Right lobe of liver (tissue), 6 donors: ENCODE measurements around the gene GMDS. TPM values are rescaled to one million over a fixed set of nuclear protein-coding genes. Genes with fewer than 3 reads are reported as not detected.
A peak's percentile ranks its signal among the peaks of the same experiment; 100 is the strongest.

Source experiments
- ATAC-seq, 4 donors: fragments of 200-7000 bp; cut with Tn5 transposase; one replicate each; pipeline ENCODE4 v1.9.1; 2020; ENCODE audit warnings: mild to moderate bottlenecking in 4 of 4, moderate library complexity in 4 of 4
- DNase-seq, 3 donors: peaks; one replicate each; pipeline ENCODE4 v3.0.0-alpha.2; 2020
- H3K27ac ChIP-seq, 3 donors: fragments of 200-600 bp; one replicate each; pipeline ENCODE4 v1.8.0; 2022
- H3K27me3 ChIP-seq, 2 donors: fragments of 200-600 bp; one replicate each; pipeline ENCODE4 v1.8.0; 2022
- H3K36me3 ChIP-seq, 4 donors: fragments of 200-600 bp; sonication (generic) in 1 of 4; one replicate each; pipeline versions ENCODE4 v1.5.1 to v1.8.0; 2017 to 2022; ENCODE audit warnings: control low read depth in 1 of 4
- H3K4me1 ChIP-seq, 4 donors: fragments of 200-600 bp; sonication (generic) in 1 of 4; one replicate each; pipeline versions ENCODE4 v1.5.1 to v1.8.0; 2017 to 2022; ENCODE audit warnings: control low read depth in 1 of 4
- H3K4me3 ChIP-seq, 3 donors: fragments of 200-600 bp; one replicate each; pipeline ENCODE4 v1.8.0; 2022
- H3K9me3 ChIP-seq, 4 donors: fragments of 200-600 bp; sonication (generic) in 1 of 4; one replicate each; pipeline versions ENCODE4 v1.5.1 to v1.8.0; 2017 to 2022; ENCODE audit warnings: control low read depth in 1 of 4
- POLR2A ChIP-seq: fragments of 450-650 bp; IDR thresholded peaks from one replicate; pipeline ENCODE4 v1.6.1; 2017; ENCODE audit warnings: antibody characterized with exemption, mild to moderate bottlenecking
- WGBS: methylation state at CpG from one replicate; pipeline ENCODE4 v1.1.6; 2018; ENCODE audit warnings: low coverage, low lambda C conversion rate; ENCODE audit not compliant: insufficient coverage; ENCODE audit errors: missing lambda C conversion rate; 5-methylcytosine and 5-hydroxymethylcytosine counted together
- intact Hi-C, 2 donors: fragments of 100-400 bp; cut with DNase I; formaldehyde crosslinking; loops; one replicate each; pipeline versions ENCODE4 v1.11.2 to v1.14.1; 2022
- total RNA-seq, 6 experiments: library from RNA; depleted of rRNA in 2 of 6; stranded (reverse); fragments of >200 nt in 2 of 6; fragmentation: NEBNext Ultra II Directional in 3 of 6; extraction: Animal tissue kit (Norgen Biotek cat#: 25700) in 3 of 6; gene quantifications; one replicate each; pipeline versions ENCODE4 v1.1.0 to v1.2.4, GENCODE V29; 2016 to 2023
- TF ChIP-seq, protein P1 (sequence below), 4 donors: fragments of 200-600 bp in 3 of 4; fragments of 450-650 bp in 1 of 4; IDR thresholded peaks; one replicate each; pipeline versions ENCODE4 v1.5.1 to v1.8.0; 2016 to 2022; ENCODE audit warnings: antibody characterized with exemption in 4 of 4, mild to moderate bottlenecking in 2 of 4
- donor health status: DM: no; HTN: yes; CAD: no.
- donor health status: DM: no; HTN: no; CAD: no.
- donor health status: DM: no; HTN: no; CAD: no.
- donor health status: DM: no; HTN: yes; CAD: no.
- donor health status: DM: no; HTN: yes; CAD: no.

Gene GMDS
- total RNA-seq, 6 experiments from 2014 or later: 15.9 to 34.4 (median 23.4) TPM

DNA sequence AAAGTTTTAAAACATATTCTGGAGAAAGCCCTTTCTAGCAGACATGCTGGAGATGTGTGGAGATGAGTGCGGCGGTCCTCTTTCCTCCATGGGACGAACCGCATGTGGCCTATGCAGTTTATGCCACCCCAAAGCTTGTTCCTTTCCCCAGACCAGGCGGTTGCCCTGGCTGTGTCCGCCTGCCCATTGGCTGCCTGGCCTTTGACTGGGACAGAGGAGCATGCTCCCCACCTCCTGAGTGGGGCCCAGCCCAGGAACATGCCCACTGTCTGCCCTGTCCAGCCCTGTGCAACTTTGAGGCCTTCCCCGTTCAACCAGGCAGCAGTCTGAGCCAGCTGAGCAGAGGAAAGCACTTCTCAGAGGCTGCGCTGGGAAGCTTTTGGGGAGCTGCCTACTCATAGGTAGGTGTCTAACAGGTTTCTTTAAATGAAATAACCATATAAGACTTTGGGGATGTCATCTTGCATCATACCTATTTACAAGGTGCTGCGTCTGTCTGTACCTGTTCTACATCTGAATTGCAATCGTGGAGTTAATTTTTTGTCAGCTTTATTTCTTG lies 615.1 kb downstream of the GMDS start:
- 96% methylated on average over 8 of the region's 10 CpGs for WGBS
- peak in 1 of 4 donors; percentile 28 for ATAC-seq
- DNase-seq: no peak
- Histone ChIP-seq H3K9me3 (no peaks in the 10 kb centered on the region), H3K27ac (no peak overlapping the region), H3K27me3 (peaks cover 0 to 12% of the 10 kb centered on the region in 2 donors), H3K4me3 (no peak overlapping the region), H3K36me3 (no peaks in the 10 kb centered on the region), H3K4me1 (peaks cover 0 to 1% (median 0%) of the 10 kb centered on the region in 4 donors)
- intact Hi-C loops: no loop called here
- no peak for TF ChIP-seq POLR2A
- TF ChIP-seq, protein P1, sequence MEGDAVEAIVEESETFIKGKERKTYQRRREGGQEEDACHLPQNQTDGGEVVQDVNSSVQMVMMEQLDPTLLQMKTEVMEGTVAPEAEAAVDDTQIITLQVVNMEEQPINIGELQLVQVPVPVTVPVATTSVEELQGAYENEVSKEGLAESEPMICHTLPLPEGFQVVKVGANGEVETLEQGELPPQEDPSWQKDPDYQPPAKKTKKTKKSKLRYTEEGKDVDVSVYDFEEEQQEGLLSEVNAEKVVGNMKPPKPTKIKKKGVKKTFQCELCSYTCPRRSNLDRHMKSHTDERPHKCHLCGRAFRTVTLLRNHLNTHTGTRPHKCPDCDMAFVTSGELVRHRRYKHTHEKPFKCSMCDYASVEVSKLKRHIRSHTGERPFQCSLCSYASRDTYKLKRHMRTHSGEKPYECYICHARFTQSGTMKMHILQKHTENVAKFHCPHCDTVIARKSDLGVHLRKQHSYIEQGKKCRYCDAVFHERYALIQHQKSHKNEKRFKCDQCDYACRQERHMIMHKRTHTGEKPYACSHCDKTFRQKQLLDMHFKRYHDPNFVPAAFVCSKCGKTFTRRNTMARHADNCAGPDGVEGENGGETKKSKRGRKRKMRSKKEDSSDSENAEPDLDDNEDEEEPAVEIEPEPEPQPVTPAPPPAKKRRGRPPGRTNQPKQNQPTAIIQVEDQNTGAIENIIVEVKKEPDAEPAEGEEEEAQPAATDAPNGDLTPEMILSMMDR (IDR thresholded peaks at IDR 0.05): no peak

DNA sequence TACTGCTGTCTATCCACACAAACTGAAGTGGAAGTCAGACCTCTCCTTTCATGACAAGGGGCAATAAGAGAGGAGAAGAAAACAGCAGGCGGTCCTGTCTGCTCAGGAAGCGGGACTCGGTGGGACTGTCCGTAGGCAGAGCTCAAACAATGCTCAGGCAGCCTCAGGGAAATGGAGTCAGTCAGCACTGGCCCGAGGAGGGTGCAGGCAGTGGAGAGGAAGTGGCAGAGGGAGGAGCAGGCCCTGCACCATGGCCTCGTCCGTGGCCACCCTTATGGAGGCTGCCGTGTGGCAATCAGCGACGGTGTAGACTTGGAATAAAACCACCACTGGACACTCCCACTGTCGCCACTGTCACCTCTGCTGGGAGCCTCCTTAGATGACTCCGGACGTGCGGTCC lies 616.1 kb downstream of the GMDS start:
- H3K27ac ChIP-seq: no peak overlapping the region
- TF ChIP-seq POLR2A: no peak
- TF ChIP-seq, protein P1 (IDR thresholded peaks at IDR 0.05): no peak
- no peaks in the 10 kb centered on the region for H3K36me3 ChIP-seq
- no peak for ATAC-seq
- WGBS: 88% methylated on average over 3 of the region's 14 CpGs
- no peaks in the 10 kb centered on the region for H3K9me3 ChIP-seq
- intact Hi-C loops: no loop called here
- H3K27me3 ChIP-seq: peaks cover 0 to 15% of the 10 kb centered on the region in 2 donors
- H3K4me1 ChIP-seq: peaks cover 0 to 9% (median 0%) of the 10 kb centered on the region in 4 donors
- no peak overlapping the region for H3K4me3 ChIP-seq
- peak in 1 of 3 donors; percentile 51 for DNase-seq

DNA sequence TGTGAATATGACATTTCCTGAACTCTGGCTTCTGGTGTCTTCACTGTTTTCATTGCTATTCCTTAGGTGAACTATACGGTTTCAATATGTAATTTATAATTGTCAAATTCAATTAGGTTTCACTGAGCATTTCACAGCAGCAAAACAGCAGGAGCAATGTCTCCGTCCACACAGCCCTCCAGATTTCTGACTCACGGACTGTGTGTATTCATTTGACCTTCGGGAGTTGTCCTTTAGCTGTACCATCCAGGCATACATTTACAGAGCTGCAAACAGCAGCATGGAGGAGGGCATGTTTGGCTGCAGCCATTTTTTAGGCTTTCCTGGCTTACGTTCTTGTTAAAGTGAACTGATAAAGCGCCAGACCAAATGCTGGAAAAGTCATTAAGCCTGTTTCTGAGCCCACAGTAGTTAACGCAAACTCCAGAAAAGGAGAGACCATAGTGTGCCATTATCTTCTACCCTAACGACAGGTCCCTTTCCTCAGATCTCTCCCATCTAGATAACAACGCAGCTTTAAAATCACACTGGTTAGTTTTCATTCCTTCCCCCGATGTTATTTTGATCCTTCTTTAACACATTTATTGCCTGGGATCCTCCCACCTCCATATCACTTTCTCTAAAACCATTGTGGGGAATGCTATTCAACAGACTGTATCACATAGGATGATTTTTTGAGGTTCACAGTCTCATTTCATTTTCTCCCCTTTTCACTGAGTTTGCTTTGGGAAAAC lies 617.4 kb downstream of the GMDS start:
- 73% methylated on average over 8 of the region's 10 CpGs for WGBS
- H3K27me3 ChIP-seq: peaks cover 0 to 20% of the 10 kb centered on the region in 2 donors

DNA sequence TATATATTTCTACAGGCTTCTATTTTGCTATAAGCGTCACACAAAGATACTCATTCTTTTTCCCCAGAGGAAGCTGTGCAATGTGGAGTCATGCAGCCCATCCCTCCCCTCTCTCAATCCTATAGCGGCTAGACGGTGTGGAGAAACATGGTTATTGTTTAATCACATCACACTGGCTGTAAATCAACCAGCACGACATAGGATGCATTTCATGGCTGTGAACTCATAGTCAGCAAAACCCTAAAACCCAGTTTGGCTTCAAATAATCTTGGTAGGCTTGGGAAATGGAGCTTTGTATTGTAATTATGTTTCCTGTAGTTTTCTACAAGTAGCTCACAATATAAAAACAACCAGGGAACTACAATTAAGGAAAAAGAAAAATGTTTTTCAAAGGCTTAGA lies 618.9 kb downstream of the GMDS start:
- no peaks in the 10 kb centered on the region for H3K36me3 ChIP-seq
- no peaks in the 10 kb centered on the region for H3K9me3 ChIP-seq
- no peak overlapping the region for H3K27ac ChIP-seq
- peaks cover 0 to 9% (median 0%) of the 10 kb centered on the region in 4 donors for H3K4me1 ChIP-seq
- no peak for DNase-seq
- TF ChIP-seq, protein P1 (IDR thresholded peaks at IDR 0.05): no peak
- no peak overlapping the region for H3K4me3 ChIP-seq
- intact Hi-C loops: no loop called here
- peaks cover 0 to 22% of the 10 kb centered on the region in 2 donors for H3K27me3 ChIP-seq
- ATAC-seq: no peak
- 59% methylated on average over 4 of the region's 4 CpGs for WGBS

More for the DNA sequence above, 617.4 kb downstream of the GMDS start:
- Histone ChIP-seq H3K4me1 (peaks cover 0 to 9% (median 0%) of the 10 kb centered on the region in 4 donors), H3K9me3 (no peaks in the 10 kb centered on the region), H3K27ac (no peak overlapping the region), H3K4me3 (no peak overlapping the region), H3K36me3 (no peaks in the 10 kb centered on the region)
- TF ChIP-seq, protein P1 (IDR thresholded peaks at IDR 0.05): no peak
- no peak for TF ChIP-seq POLR2A
- ATAC-seq: no peak
- DNase-seq: no peak
- intact Hi-C loops: no loop called here
